NCI-H1105 treated with DMSO at 0.1 percent for 48 hours (cell line): ENCODE data around the gene PITPNM2.
"Not testable (repeated sequence)": the region's sequence is repeated elsewhere in the genome, so short reads cannot be mapped to it uniquely, and the experiment has no call there.

Source experiments
- DNase-seq: peaks from one replicate; lab custom pipeline; 2025; lab: John Stamatoyannopoulos, UW

PITPNM2 gene

GRCh38 chr12:123120452-123121166 is 30.3 kb downstream of the PITPNM2 start:
- no peak for DNase-seq

GRCh38 chr12:123119808-123120207 is 31.1 kb downstream of the PITPNM2 start:
- no peak for DNase-seq

GRCh38 chr12:123118497-123118896 is 32.4 kb downstream of the PITPNM2 start:
- DNase-seq = no peak

- no peak for DNase-seq
Observed at GRCh38 chr12:123115409-123116121, 35.3 kb downstream of the PITPNM2 start.

GRCh38 chr12:123114304-123115083 is 36.4 kb downstream of the PITPNM2 start:
- no peak for DNase-seq

- peak; percentile 74 for DNase-seq
Observed at GRCh38 chr12:123113026-123113425, 37.9 kb downstream of the PITPNM2 start.

GRCh38 chr12:123111498-123112165 is 39.3 kb downstream of the PITPNM2 start:
- DNase-seq = no peak

- no peak for DNase-seq
Observed at GRCh38 chr12:123109319-123109772, 41.5 kb downstream of the PITPNM2 start.

- no peak for DNase-seq
Observed at GRCh38 chr12:123108682-123109066, 42.2 kb downstream of the PITPNM2 start.

- no peak for DNase-seq
Observed at GRCh38 chr12:123107926-123108681, 42.8 kb downstream of the PITPNM2 start.

- no peak for DNase-seq
Observed at GRCh38 chr12:123106640-123107359, 44.1 kb downstream of the PITPNM2 start.

GRCh38 chr12:123105211-123105826 is 45.6 kb downstream of the PITPNM2 start:
- DNase-seq = no peak

GRCh38 chr12:123104809-123105208 is 46.1 kb downstream of the PITPNM2 start:
- DNase-seq = no peak

- not testable (repeated sequence) for DNase-seq
Observed at GRCh38 chr12:123104094-123104493, 46.8 kb downstream of the PITPNM2 start.

- DNase-seq = no peak
Observed at GRCh38 chr12:123102781-123103503, 47.9 kb downstream of the PITPNM2 start.

- DNase-seq = no peak
Observed at GRCh38 chr12:123102366-123102765, 48.5 kb downstream of the PITPNM2 start.

- no peak for DNase-seq
Observed at GRCh38 chr12:123101526-123101925, 49.4 kb downstream of the PITPNM2 start.
